Esophagus squamous epithelium (tissue), 5 donors: ENCODE measurements around the gene PDIK1L. TPM values are rescaled to one million over a fixed set of nuclear protein-coding genes. Genes with fewer than 3 reads are reported as not detected.

Experiments
- DNase-seq: peaks from one replicate; lab custom pipeline; 2025; lab: John Stamatoyannopoulos, UW
- H3K27ac ChIP-seq, 4 donors: fragments of 200-600 bp; sonication (generic); one replicate each; pipeline ENCODE4 v1.5.1; 2016 to 2019; ENCODE audit warnings: mild to moderate bottlenecking in 1 of 4
- H3K27me3 ChIP-seq, 4 donors: fragments of 200-600 bp; sonication (generic); 1 replicate in 3 of 4; 2 replicates in 1 of 4; pipeline versions ENCODE4 v1.5.1 to v1.6.0; 2017 to 2021; ENCODE audit warnings: antibody characterized with exemption in 1 of 4
- H3K36me3 ChIP-seq, 3 donors: fragments of 200-600 bp; sonication (generic); one replicate each; pipeline ENCODE4 v1.5.1; 2016 to 2019
- H3K4me1 ChIP-seq, 3 donors: fragments of 200-600 bp; sonication (generic); one replicate each; pipeline ENCODE4 v1.5.1; 2017 to 2019
- H3K4me3 ChIP-seq, 4 donors: fragments of 200-600 bp; sonication (generic); 1 replicate in 3 of 4; 2 replicates in 1 of 4; pipeline ENCODE4 v1.5.1; 2016 to 2019; ENCODE audit warnings: mild to moderate bottlenecking in 2 of 4, moderate library complexity in 1 of 4
- H3K9me3 ChIP-seq, 3 donors: fragments of 200-600 bp; sonication (generic); one replicate each; pipeline ENCODE4 v1.5.1; 2016 to 2019
- POLR2A ChIP-seq, 4 donors: fragments of 450-650 bp; IDR thresholded peaks; one replicate each; pipeline ENCODE4 v1.6.1; 2017; ENCODE audit warnings: antibody characterized with exemption in 4 of 4, mild to moderate bottlenecking in 4 of 4, moderate library complexity in 3 of 4
- WGBS, 2 donors: methylation state at CpG; one replicate each; pipeline ENCODE4 v1.1.5; 2018; 5-methylcytosine and 5-hydroxymethylcytosine counted together
- intact Hi-C: fragments of 100-400 bp; cut with DNase I; formaldehyde crosslinking; loops from one replicate; pipeline ENCODE4 v1.15.0; 2022
- total RNA-seq, 4 donors: library from RNA; depleted of rRNA; stranded (reverse); fragments of >200 nt; gene quantifications; one replicate each; pipeline ENCODE4 v1.1.0, GENCODE V29; 2016
- TF ChIP-seq, protein P1 (sequence below), 6 experiments: fragments of 450-650 bp in 4 of 6; fragments of 200-600 bp in 2 of 6; sonication (generic) in 2 of 6; IDR thresholded peaks; one replicate each; pipeline ENCODE4 v1.5.1; 2016 to 2019; ENCODE audit warnings: antibody characterized with exemption in 6 of 6, mild to moderate bottlenecking in 4 of 6, moderate library complexity in 4 of 6
- donor health status: DM: yes; HTN: yes; CAD: no.

Gene PDIK1L
- total RNA-seq, 4 donors from 2014 or later: 5.6 to 14.0 (median 8.3) TPM

GRCh38 chr1:26081267-26082019, 30.2 kb upstream of the PDIK1L start:
- Histone ChIP-seq H3K27me3 (peaks cover 0 to 37% (median 0%) of the 10 kb centered on the region in 4 donors), H3K4me3 (no peak overlapping the region), H3K4me1 (peaks cover 0 to 7% (median 0%) of the 10 kb centered on the region in 3 donors), H3K36me3 (no peaks in the 10 kb centered on the region), H3K9me3 (no peaks in the 10 kb centered on the region), H3K27ac (no peak overlapping the region)
- intact Hi-C loops: no loop called here
- no peak for DNase-seq
- WGBS, 2 donors: 76 to 80% methylated on average over 7 of the region's 8 CpGs
- no peak for TF ChIP-seq POLR2A (IDR thresholded peaks at IDR 0.05)

DNA sequence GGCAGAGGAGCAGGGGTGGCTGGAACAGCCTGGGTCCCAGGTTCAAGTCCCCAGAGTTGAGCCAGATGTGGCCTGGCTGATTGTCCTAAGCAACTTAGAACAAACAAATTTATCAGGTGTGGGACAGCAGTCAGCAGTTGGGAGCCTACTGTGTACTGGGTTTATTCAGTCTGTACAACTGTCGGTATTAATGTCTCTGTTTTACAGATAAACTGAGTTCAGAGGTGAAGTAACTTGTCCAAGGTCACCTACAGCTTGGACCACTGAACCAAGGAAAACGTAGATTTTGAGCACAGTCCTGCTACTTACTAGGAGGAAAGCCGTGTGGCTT, 29.6 kb upstream of the PDIK1L start:
- H3K27me3 ChIP-seq: peaks cover 0 to 34% (median 0%) of the 10 kb centered on the region in 4 donors
- H3K36me3 ChIP-seq: no peaks in the 10 kb centered on the region
- no peak for TF ChIP-seq POLR2A (IDR thresholded peaks at IDR 0.05)
- TF ChIP-seq, protein P1, sequence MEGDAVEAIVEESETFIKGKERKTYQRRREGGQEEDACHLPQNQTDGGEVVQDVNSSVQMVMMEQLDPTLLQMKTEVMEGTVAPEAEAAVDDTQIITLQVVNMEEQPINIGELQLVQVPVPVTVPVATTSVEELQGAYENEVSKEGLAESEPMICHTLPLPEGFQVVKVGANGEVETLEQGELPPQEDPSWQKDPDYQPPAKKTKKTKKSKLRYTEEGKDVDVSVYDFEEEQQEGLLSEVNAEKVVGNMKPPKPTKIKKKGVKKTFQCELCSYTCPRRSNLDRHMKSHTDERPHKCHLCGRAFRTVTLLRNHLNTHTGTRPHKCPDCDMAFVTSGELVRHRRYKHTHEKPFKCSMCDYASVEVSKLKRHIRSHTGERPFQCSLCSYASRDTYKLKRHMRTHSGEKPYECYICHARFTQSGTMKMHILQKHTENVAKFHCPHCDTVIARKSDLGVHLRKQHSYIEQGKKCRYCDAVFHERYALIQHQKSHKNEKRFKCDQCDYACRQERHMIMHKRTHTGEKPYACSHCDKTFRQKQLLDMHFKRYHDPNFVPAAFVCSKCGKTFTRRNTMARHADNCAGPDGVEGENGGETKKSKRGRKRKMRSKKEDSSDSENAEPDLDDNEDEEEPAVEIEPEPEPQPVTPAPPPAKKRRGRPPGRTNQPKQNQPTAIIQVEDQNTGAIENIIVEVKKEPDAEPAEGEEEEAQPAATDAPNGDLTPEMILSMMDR (IDR thresholded peaks at IDR 0.05): no peak
- no peak overlapping the region for H3K4me3 ChIP-seq
- H3K9me3 ChIP-seq: no peaks in the 10 kb centered on the region
- 75 to 85% methylated on average over 3 of the region's 3 CpGs for WGBS, 2 donors
- DNase-seq: no peak
- peaks cover 0 to 7% (median 0%) of the 10 kb centered on the region in 3 donors for H3K4me1 ChIP-seq
- no peak overlapping the region for H3K27ac ChIP-seq
- intact Hi-C loops: no loop called here

- Histone ChIP-seq H3K27ac (no peak overlapping the region), H3K9me3 (no peaks in the 10 kb centered on the region), H3K27me3 (peaks cover 0 to 32% (median 0%) of the 10 kb centered on the region in 4 donors), H3K36me3 (no peaks in the 10 kb centered on the region), H3K4me3 (no peak overlapping the region), H3K4me1 (peaks cover 0 to 7% (median 0%) of the 10 kb centered on the region in 3 donors)
- no peak for TF ChIP-seq POLR2A (IDR thresholded peaks at IDR 0.05)
- TF ChIP-seq, protein P1 (IDR thresholded peaks at IDR 0.05): no peak
- intact Hi-C loops: no loop called here
- WGBS, 2 donors: 23% methylated on average over 3 of the region's 5 CpGs; no CpG with 5 or more reads in 1 of the 2 donors
- DNase-seq: no peak
These were observed 28.4 kb upstream of the PDIK1L start for GRCh38 chr1:26083208-26083607.

- WGBS, 2 donors: 39 to 43% methylated on average over 2 of the region's 2 CpGs
These were observed 27.5 kb upstream of the PDIK1L start for GRCh38 chr1:26084091-26084561.

GRCh38 chr1:26084844-26085243, 26.8 kb upstream of the PDIK1L start:
- Histone ChIP-seq H3K36me3 (no peaks in the 10 kb centered on the region), H3K4me1 (no peaks in the 10 kb centered on the region), H3K27me3 (peaks cover 0 to 37% (median 0%) of the 10 kb centered on the region in 4 donors), H3K27ac (no peak overlapping the region), H3K9me3 (no peaks in the 10 kb centered on the region), H3K4me3 (no peak overlapping the region)
- no peak for DNase-seq
- 77 to 79% methylated on average over 2 of the region's 2 CpGs for WGBS, 2 donors
- intact Hi-C loops: no loop called here
- TF ChIP-seq POLR2A (IDR thresholded peaks at IDR 0.05): no peak
- TF ChIP-seq, protein P1 (IDR thresholded peaks at IDR 0.05): no peak

More at GRCh38 chr1:26084091-26084561, 27.5 kb upstream of the PDIK1L start:
- H3K4me1 ChIP-seq: no peaks in the 10 kb centered on the region
- no peak for DNase-seq
- H3K27ac ChIP-seq: no peak overlapping the region
- H3K4me3 ChIP-seq: no peak overlapping the region
- intact Hi-C loops: no loop called here
- peaks cover 0 to 32% (median 0%) of the 10 kb centered on the region in 4 donors for H3K27me3 ChIP-seq
- H3K36me3 ChIP-seq: no peaks in the 10 kb centered on the region
- TF ChIP-seq POLR2A (IDR thresholded peaks at IDR 0.05): no peak
- TF ChIP-seq, protein P1 (IDR thresholded peaks at IDR 0.05): no peak
- H3K9me3 ChIP-seq: no peaks in the 10 kb centered on the region
